GM12875 (cell line): ENCODE data around the gene KRT32.
"Not testable (repeated sequence)": the region's sequence is repeated elsewhere in the genome, so short reads cannot be mapped to it uniquely, and the experiment has no call there.

Source experiments
- H3K4me3 ChIP-seq: one replicate; pipeline ENCODE4 v1.5.1; 2011; ENCODE audit warnings: low read depth, low read length, control low read depth
- CTCF ChIP-seq: IDR thresholded peaks from 2 replicates; pipeline ENCODE4 v1.5.1; 2011; ENCODE audit warnings: low read depth, mild to moderate bottlenecking, control low read depth, inconsistent platforms, low read length, moderate library complexity, borderline replicate concordance; ENCODE audit not compliant: insufficient read depth

KRT32 gene

GRCh38 chr17:41429667-41430066 lies 37.5 kb downstream of the KRT32 start:
- TF ChIP-seq CTCF = no peak
- H3K4me3 ChIP-seq = no peak overlapping the region

- TF ChIP-seq CTCF = no peak
- no peak overlapping the region for H3K4me3 ChIP-seq
Measured at GRCh38 chr17:41428591-41429291, 38.4 kb downstream of the KRT32 start.

GRCh38 chr17:41424111-41424635 lies 43.0 kb downstream of the KRT32 start, which contains the start of gene KRT37:
Gene KRT37, minus strand, starts transcription at chr17:41424585. Its CDS starts 62 bp downstream, at chr17:41424523.
- no peak for TF ChIP-seq CTCF

GRCh38 chr17:41422586-41422985 lies 44.6 kb downstream of the KRT32 start:
- not testable (repeated sequence) for H3K4me3 ChIP-seq

More at GRCh38 chr17:41424111-41424635, 43.0 kb downstream of the KRT32 start, which contains the start of gene KRT37:
- H3K4me3 ChIP-seq = no peak within 1 kb of the TSS

- H3K4me3 ChIP-seq = no peak overlapping the region
- TF ChIP-seq CTCF = no peak
Measured at GRCh38 chr17:41421617-41422016, 45.6 kb downstream of the KRT32 start.

GRCh38 chr17:41421116-41421515 lies 46.1 kb downstream of the KRT32 start:
- no peak for TF ChIP-seq CTCF
- no peak overlapping the region for H3K4me3 ChIP-seq

- no peak for TF ChIP-seq CTCF
- H3K4me3 ChIP-seq = no peak overlapping the region
Measured at GRCh38 chr17:41420134-41420533, 47.1 kb downstream of the KRT32 start.

GRCh38 chr17:41419716-41420115 lies 47.5 kb downstream of the KRT32 start:
- TF ChIP-seq CTCF = no peak
- H3K4me3 ChIP-seq = no peak overlapping the region
